ENCODE data around the gene PRICKLE4. TPM values are rescaled to one million over a fixed set of nuclear protein-coding genes. Genes with fewer than 3 reads are reported as not detected.

PRICKLE4 gene
- total and polyA plus RNA-seq, 2 experiments from 2014 or later: 0.48 to 0.66 TPM

DNA sequence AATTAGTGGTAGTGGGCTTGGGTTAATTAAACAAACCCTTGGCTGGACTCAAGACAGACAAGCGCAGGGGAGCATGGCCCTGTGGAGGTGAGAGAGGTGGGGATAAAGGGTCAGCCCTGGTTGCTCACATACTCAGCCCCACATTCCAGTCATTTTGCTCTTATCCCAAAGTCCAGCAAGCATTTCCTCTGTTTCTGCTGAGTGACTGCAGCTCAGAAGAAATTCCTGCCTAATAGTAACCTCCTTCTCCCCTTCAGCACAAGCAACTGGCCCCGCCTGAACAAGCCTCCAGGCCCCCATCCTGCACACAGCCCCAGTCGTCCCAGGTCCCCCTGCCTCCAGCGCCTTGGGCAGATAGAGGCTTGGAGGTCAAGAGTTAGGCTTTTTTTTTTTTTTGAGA is 41.5 kb upstream of the PRICKLE4 start (continued):
- TF ChIP-seq, protein P1, sequence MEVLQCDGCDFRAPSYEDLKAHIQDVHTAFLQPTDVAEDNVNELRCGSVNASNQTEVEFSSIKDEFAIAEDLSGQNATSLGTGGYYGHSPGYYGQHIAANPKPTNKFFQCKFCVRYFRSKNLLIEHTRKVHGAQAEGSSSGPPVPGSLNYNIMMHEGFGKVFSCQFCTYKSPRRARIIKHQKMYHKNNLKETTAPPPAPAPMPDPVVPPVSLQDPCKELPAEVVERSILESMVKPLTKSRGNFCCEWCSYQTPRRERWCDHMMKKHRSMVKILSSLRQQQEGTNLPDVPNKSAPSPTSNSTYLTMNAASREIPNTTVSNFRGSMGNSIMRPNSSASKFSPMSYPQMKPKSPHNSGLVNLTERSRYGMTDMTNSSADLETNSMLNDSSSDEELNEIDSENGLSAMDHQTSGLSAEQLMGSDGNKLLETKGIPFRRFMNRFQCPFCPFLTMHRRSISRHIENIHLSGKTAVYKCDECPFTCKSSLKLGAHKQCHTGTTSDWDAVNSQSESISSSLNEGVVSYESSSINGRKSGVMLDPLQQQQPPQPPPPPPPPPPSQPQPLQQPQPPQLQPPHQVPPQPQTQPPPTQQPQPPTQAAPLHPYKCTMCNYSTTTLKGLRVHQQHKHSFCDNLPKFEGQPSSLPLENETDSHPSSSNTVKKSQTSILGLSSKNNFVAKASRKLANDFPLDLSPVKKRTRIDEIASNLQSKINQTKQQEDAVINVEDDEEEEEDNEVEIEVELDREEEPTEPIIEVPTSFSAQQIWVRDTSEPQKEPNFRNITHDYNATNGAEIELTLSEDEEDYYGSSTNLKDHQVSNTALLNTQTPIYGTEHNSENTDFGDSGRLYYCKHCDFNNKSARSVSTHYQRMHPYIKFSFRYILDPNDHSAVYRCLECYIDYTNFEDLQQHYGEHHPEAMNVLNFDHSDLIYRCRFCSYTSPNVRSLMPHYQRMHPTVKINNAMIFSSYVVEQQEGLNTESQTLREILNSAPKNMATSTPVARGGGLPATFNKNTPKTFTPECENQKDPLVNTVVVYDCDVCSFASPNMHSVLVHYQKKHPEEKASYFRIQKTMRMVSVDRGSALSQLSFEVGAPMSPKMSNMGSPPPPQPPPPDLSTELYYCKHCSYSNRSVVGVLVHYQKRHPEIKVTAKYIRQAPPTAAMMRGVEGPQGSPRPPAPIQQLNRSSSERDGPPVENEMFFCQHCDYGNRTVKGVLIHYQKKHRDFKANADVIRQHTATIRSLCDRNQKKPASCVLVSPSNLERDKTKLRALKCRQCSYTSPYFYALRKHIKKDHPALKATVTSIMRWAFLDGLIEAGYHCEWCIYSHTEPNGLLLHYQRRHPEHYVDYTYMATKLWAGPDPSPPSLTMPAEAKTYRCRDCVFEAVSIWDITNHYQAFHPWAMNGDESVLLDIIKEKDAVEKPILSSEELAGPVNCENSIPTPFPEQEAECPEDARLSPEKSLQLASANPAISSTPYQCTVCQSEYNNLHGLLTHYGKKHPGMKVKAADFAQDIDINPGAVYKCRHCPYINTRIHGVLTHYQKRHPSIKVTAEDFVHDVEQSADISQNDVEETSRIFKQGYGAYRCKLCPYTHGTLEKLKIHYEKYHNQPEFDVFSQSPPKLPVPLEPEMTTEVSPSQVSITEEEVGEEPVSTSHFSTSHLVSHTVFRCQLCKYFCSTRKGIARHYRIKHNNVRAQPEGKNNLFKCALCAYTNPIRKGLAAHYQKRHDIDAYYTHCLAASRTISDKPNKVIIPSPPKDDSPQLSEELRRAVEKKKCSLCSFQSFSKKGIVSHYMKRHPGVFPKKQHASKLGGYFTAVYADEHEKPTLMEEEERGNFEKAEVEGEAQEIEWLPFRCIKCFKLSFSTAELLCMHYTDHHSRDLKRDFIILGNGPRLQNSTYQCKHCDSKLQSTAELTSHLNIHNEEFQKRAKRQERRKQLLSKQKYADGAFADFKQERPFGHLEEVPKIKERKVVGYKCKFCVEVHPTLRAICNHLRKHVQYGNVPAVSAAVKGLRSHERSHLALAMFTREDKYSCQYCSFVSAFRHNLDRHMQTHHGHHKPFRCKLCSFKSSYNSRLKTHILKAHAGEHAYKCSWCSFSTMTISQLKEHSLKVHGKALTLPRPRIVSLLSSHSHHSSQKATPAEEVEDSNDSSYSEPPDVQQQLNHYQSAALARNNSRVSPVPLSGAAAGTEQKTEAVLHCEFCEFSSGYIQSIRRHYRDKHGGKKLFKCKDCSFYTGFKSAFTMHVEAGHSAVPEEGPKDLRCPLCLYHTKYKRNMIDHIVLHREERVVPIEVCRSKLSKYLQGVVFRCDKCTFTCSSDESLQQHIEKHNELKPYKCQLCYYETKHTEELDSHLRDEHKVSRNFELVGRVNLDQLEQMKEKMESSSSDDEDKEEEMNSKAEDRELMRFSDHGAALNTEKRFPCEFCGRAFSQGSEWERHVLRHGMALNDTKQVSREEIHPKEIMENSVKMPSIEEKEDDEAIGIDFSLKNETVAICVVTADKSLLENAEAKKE (CRISPR knock-in tag; IDR thresholded peaks at IDR 0.05): no peak
- TF ChIP-seq POLR2AphosphoS5 (IDR thresholded peaks at IDR 0.05; ENCODE audit: low read depth) (no peak), EZH2 (IDR thresholded peaks at IDR 0.05; ENCODE audit: low read depth, unreplicated experiment) (no peak), STAT1 (IDR thresholded peaks at IDR 0.05; ENCODE audit: unreplicated experiment) (no peak)

DNA sequence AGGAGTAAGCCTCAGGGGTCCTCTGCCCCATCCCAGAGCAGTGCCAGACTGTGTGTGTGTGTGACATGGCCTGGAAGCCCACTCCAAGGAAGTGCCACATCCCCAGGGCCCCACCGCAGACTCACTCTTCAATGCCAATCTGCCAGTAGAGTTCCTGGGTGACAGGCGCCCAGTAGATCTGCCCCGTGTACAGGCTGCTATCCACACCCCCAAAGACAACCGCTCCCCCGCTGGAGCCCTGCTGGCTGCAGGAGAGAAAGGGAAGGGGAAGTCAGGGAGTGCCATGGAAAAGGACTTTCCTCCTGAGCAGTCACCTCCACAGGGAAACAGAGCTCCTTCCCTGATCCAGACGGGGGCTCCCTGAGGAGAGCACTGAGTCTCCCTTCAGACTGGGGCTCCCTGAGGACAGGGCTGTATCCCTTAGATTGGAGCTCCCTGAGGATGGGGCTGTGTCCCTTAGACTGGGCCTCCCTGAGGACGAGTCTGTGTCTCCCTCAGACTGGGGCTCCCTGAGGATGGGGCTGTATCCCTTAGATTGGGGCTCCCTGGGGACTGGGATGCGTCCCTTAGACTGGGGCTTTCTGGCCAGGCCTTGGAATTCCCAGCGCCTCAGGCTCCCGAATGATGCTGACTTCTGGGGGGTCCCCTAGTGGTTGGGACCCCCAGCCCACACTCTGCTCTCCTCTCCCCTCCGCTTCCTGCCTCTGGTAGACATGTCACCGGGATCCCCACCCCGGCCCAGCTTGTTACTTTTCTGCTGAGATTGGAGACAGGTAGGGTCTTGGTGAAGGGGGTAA is 40.0 kb upstream of the PRICKLE4 start:
- Histone ChIP-seq H3K4me2 (no peak overlapping the region), H3K27me3 (ENCODE audit: insufficient read depth) (no peaks in the 10 kb centered on the region), H3K36me3 (ENCODE audit: insufficient read depth) (no peaks in the 10 kb centered on the region), H3F3A (replicated peaks; ENCODE audit: low read depth) (no peaks in the 10 kb centered on the region), H3K79me2 (replicated peaks; ENCODE audit: insufficient read depth) (no peaks in the 10 kb centered on the region), H3K4me3 (no peak overlapping the region), H3K9me2 (ENCODE audit: insufficient read depth) (no peaks in the 10 kb centered on the region), H2AFZ (no peak overlapping the region; the same call in 1 of the 2 replicates), H4K20me1 (replicated peaks; ENCODE audit: insufficient read depth) (no peaks in the 10 kb centered on the region), H3K27ac (ENCODE audit: low read depth) (no peak overlapping the region), H3K4me1 (ENCODE audit: insufficient read depth) (peaks cover 7% of the 10 kb centered on the region)
- H3K27me3 Mint-ChIP-seq (ENCODE audit: insufficient read depth, low read depth, poor library complexity): peaks cover 5% of the 10 kb centered on the region
- no peak overlapping the region for H3K4me3 Mint-ChIP-seq
- no peaks in the 10 kb centered on the region for H3K9me3 Mint-ChIP-seq
- DNase-seq (ENCODE audit: low spot score) (no peak), ATAC-seq (no peak)
- H3K27ac Mint-ChIP-seq: no peak overlapping the region
- H3K36me3 Mint-ChIP-seq (ENCODE audit: low read depth): no peaks in the 10 kb centered on the region
- H3K4me1 Mint-ChIP-seq: peaks cover 15% of the 10 kb centered on the region
- TF ChIP-seq NANOG (IDR thresholded peaks at IDR 0.05; ENCODE audit: borderline replicate concordance) (no peak), JUNB (IDR thresholded peaks at IDR 0.05; ENCODE audit: unreplicated experiment) (no peak), ZNF114 (CRISPR knock-in tag; IDR thresholded peaks at IDR 0.05) (no peak)
- TF ChIP-seq, protein P2, sequence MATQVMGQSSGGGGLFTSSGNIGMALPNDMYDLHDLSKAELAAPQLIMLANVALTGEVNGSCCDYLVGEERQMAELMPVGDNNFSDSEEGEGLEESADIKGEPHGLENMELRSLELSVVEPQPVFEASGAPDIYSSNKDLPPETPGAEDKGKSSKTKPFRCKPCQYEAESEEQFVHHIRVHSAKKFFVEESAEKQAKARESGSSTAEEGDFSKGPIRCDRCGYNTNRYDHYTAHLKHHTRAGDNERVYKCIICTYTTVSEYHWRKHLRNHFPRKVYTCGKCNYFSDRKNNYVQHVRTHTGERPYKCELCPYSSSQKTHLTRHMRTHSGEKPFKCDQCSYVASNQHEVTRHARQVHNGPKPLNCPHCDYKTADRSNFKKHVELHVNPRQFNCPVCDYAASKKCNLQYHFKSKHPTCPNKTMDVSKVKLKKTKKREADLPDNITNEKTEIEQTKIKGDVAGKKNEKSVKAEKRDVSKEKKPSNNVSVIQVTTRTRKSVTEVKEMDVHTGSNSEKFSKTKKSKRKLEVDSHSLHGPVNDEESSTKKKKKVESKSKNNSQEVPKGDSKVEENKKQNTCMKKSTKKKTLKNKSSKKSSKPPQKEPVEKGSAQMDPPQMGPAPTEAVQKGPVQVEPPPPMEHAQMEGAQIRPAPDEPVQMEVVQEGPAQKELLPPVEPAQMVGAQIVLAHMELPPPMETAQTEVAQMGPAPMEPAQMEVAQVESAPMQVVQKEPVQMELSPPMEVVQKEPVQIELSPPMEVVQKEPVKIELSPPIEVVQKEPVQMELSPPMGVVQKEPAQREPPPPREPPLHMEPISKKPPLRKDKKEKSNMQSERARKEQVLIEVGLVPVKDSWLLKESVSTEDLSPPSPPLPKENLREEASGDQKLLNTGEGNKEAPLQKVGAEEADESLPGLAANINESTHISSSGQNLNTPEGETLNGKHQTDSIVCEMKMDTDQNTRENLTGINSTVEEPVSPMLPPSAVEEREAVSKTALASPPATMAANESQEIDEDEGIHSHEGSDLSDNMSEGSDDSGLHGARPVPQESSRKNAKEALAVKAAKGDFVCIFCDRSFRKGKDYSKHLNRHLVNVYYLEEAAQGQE (IDR thresholded peaks at IDR 0.05; ENCODE audit: unreplicated experiment): no peak

Measured in GM23338 (cell line).